SHP77 treated with DMSO at 0.1 percent for 48 hours (cell line): ENCODE data around the gene CCDC148.
"Not testable (repeated sequence)": the region's sequence is repeated elsewhere in the genome, so short reads cannot be mapped to it uniquely, and the experiment has no call there.

Source experiments
- DNase-seq: peaks from one replicate; lab custom pipeline; 2025; lab: John Stamatoyannopoulos, UW

Gene CCDC148

GRCh38 chr2:158291544-158292180, 164.9 kb downstream of the CCDC148 start:
- no peak for DNase-seq

- DNase-seq, result no peak
Measured at GRCh38 chr2:158290225-158290624, 166.3 kb downstream of the CCDC148 start.

- DNase-seq, result no peak
Measured at GRCh38 chr2:158276619-158277471, 179.7 kb downstream of the CCDC148 start.

- no peak for DNase-seq
Measured at GRCh38 chr2:158273791-158274190, 182.8 kb downstream of the CCDC148 start.

DNA sequence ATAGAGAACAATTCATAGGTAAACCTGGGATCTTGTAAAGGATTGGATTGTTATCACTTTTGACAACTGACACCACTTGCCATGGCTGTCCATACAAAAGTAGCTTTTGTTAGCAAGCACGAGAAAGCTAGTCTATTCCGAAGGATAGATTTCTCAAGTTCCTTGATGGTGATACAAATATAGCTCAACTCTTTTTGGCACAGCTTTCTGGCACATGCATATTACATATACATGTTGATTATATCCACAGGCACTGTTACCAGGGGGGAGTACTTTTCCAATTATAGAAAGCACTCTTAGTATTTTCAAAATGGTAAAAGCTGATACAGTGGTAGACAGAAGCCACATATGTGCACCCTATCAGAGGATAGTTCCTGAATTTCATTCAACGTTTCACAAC, 186.0 kb downstream of the CCDC148 start:
- no peak for DNase-seq

GRCh38 chr2:158269143-158269542, 187.4 kb downstream of the CCDC148 start:
- no peak for DNase-seq

DNA sequence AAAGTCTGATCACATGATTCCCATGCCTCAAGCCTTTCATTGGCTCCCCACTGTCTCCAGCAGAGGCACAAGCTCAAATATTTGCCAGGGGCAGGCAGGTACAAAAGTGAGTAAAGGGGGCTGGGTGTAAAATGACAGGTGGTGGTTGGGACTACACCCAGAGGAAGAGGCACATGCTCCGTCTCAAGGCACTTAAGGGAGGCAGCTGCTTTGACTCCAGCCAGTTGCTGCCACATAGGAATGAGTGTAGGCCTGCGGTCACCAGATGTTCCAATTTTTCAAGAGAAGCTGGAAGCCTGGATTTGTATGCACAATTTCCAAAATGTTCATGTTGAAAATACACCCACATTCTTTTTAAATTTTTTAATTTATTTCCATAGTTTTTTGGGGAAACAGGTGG, 190.4 kb downstream of the CCDC148 start:
- DNase-seq, result no peak

GRCh38 chr2:158255257-158255656, 201.3 kb downstream of the CCDC148 start:
- no peak for DNase-seq

- DNase-seq, result no peak
Measured at GRCh38 chr2:158253170-158253569, 203.4 kb downstream of the CCDC148 start.

DNA sequence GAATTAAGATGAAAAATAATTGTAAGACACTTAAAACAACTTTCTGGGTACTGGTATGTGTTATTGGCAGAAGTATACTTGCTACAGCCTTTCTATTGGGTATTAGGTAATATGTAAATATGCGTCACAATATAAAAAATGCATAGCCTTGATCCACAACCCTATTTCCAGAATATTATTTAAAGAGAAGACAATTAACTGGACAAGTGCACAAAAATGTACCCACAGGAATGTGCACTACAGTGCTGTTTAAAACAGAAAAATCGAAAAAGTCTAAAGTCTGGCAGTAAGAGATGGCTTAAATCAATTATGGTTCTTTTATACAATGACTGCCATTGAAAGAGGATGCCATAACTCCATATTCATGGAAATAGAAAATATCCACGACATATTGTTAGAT, 205.2 kb downstream of the CCDC148 start:
- no peak for DNase-seq

- no peak for DNase-seq
Measured at GRCh38 chr2:158243392-158243791, 213.2 kb downstream of the CCDC148 start.

DNA sequence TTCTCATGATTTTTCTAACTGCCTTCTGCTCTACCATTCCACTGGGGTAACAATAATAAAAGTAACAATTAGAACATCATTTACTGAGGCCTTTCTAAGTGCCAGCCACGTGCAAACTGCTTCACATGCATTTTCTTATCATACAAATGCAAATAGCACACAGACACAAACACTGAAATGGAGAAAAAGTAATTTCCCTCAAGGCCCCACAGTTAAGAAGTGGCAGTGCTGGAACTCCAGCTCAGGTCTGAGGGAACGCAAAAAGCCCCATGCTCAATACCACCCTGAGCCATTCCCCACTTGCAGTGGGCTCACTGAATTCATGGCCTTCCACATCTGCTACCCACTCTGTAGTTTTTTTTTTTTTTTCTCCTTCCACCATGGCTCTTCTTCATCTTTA, 214.3 kb downstream of the CCDC148 start:
- DNase-seq, result no peak

DNA sequence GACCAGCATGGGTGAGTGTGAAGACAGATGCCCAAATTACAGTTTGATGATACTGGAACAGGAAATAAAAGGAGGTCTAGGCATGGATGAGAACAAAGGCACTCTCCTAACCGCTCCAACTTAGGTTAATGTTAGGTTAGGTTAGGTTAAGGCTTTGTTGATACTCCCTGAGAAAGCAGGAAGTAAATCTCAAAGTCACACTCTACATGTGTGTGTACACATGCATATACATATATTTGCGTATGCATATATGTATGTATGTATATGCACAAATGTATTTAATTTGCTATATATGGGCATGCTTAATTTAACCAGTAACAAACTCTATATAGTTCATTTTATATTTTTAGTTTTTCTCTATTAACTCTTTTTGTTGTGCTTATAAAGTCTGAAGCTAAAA, 215.6 kb downstream of the CCDC148 start:
- no peak for DNase-seq

DNA sequence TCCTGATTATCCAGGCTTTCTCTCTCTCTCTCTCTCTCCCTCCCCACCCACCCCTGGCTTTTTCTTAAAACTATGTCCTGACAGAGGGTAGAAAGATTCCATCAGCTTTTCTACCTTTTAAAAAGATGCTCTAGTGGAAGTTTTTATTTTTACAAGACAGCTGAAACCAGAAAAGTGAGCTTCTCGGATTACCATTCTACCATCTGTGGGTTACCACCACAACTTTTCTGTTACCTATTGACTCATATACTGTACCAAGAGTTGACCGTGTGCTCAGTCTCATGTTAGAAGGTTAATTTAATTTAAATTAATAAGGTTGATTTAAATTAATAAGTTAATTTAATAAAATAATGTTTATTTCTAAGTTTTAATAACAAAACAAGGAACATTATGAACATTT, 217.3 kb downstream of the CCDC148 start:
- no peak for DNase-seq

GRCh38 chr2:158234497-158234896, 222.1 kb downstream of the CCDC148 start:
- DNase-seq, result no peak

DNA sequence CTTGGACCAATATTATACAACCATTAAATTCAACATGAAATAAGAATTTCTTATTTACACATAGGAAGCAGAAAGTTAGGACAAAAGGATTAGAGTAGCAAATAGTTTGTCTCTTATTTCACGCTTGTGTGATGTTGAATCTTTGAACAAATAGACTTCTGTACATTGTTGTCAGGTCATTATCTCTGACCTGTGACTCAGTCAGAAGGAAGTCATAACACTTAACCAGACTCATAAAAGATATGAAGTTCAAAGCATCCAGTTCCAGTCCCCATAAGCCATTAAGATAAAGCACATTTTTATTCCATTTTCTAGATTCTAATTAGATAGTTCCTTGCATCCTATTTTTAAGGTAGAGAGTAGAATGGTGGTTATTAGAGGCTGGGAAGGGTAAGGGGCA, 224.1 kb downstream of the CCDC148 start:
- DNase-seq, result no peak

DNA sequence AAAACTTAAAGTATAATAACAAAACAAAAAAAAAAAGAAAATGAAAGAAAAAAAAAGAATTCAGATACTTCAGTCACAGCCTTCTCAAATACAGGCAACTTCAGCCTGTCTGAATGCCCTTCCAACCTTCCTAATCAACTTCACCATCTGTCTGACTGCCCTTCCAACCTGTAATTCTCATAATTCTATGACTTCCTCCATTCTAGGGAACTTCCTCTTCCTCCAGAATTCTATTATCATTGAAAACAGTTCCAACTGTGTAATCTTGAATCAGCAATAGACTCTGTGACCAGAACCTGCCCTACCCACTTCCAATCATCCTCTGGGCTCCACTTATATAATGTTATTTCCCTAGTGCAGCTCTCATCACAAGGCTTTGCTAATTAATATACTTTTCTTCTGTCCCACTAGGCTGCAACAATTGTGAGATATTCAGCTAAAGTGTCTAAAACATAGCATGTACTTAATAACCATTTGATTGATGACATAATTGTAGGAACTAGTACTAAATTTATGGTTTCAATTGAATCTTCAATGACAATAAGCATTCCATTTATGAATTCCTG, 227.5 kb downstream of the CCDC148 start:
- DNase-seq, result no peak

- not testable (repeated sequence) for DNase-seq
Measured at GRCh38 chr2:158223066-158223465, 233.5 kb downstream of the CCDC148 start.

GRCh38 chr2:158221063-158222020, 235.2 kb downstream of the CCDC148 start:
- no peak for DNase-seq

DNA sequence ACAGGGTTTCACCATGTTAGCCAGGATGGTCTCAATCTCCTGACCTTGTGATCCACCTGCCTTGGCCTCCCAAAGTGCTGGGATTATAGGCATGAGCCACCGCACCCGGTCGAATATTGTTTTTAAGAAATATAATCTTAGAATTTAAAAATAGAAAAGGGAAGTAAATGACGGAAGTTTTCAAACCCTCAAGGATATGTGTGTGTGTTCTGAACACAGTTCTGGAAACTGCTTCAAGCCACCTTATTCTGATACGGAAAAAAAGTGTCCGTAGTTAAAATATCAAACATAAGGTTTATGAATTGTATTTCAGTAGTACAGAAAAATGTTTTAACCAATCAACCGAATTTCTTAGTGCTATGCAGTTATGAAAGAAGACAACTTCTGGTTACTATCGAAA, 239.0 kb downstream of the CCDC148 start:
- no peak for DNase-seq

GRCh38 chr2:158214431-158214830, 242.1 kb downstream of the CCDC148 start:
- no peak for DNase-seq

GRCh38 chr2:158213773-158214172, 242.8 kb downstream of the CCDC148 start:
- no peak for DNase-seq
